NAMALWA (cell line): ENCODE measurements around the gene WNK2.
"Not testable (repeated sequence)": the region's sequence is repeated elsewhere in the genome, so short reads cannot be mapped to it uniquely, and the experiment has no call there.

Source experiments
- DNase-seq: peaks from one replicate; pipeline ENCODE4 v3.0.0-alpha.2; 2015; ENCODE audit warnings: low spot score

Gene WNK2

DNA sequence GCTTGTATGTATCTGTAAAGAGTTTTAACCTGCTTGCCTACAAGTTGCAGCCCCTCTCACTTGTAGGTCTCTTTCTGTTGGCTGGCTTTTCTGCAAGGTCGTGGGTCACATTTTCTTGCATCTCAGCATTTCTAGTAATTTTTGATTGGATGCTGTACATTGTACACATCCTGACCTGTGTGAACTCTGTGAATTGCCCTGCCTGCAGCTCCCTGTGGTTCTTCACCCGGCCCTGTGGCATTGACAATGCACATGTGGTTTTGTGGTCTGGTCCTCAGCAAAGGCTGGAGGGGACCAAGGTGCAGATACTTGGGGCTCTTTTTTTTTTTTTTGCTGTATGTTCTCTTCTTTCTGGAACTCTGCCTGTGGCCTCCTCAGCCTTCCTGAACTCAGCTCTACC is 53.6 kb downstream of the WNK2 start:
- no peak for DNase-seq

DNA sequence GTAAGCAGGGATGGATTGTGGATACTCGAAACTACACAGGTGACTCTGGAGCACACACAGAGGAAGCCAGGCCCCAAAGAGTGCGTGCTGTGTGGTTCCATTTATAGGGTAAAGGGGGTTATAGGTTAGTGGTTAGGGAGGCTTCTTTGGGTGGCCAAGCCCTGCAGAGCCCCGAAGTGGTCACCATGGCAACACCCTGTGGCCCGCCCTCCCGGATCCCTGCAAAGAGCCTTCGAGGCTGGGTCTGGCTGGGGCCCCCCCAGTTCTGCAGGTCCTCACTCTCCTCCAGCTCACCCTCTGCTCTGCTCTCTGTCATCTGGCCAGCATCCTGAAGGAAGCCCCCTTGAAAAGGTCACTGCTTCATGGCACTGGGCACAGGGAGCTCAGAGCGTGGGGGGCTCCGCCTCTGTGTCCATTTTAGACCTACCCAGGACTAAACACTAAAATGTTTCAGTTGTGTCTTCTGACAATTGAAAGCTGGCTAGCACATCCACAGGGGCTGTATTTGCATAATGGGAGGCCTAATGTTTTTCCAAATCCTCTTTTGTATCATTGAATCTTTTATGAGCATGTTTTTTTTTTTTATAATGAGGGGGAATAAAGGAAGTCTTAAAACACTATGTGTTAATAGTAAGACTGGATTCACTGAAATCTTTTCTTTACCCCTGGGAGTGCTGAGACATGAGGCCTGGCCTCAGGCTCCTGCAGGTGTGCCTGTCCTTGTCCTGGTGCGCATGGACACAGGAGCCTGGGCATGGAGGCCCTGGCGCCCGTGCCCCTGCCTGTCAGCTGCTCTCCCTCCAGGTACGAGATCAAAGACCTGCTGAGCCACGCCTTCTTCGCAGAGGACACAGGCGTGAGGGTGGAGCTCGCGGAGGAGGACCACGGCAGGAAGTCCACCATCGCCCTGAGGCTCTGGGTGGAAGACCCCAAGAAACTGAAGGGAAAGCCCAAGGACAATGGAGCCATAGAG is 55.3 kb downstream of the WNK2 start:
- no peak for DNase-seq

DNA sequence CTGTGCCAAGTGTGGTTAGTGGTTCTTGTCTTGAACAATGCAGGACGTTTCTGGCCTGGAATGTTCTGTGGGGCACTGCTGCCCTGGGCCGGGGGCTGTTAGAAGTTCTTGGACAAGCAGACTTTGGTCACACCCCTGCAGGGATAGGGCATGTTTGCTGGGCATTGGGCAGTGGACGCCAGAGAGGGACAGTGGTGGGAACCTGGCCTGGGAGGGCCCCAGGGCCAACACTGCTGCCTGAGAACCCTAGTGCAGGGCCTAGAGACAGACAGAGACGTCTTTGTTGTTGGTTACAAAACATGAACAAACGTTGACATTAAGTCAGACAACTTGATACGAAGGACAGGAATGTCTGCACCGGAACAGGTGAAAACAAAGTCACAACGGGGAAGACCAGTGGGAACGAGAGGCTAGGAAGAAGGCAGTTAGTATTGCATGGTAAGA is 57.0 kb downstream of the WNK2 start:
- DNase-seq = no peak

DNA sequence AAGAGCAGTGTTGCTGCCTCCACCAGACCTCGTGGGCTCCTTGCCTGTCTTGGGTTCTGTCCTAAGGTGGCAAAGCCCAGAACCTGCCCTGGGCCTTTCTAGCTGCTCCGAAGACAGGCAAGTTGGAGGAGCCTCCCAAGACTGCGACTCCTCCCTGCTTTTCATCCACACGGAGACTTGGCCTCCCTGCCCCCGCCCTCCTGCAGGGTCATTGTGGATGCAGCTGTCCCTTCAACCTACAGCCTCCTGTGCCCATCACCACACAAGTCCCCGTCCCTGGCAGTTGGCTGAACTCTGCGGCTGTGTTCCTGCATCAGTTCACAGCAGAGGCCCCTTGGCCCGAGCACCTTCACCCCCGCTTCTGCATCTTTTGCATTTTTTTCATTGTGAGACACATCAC is 59.2 kb downstream of the WNK2 start:
- DNase-seq = no peak

DNA sequence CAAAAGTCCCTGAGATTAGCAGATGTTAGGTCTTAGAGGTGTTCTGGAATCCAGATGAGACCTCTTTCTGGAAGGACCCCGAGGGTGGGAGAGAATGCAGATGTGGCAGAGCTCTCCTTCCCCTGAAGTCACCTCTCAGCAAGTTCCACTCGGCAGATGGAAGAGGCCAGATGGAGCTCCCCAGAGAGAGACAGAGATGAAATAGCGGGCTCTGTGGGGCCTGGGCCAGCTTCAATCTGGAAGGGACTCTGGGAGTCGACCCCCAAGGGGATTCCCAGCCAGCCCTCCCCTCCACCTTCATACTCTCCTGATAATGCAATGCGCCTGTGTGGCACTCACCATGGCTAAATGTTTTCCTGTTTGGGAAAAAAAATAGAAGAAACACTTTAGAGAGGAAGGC is 60.2 kb downstream of the WNK2 start:
- DNase-seq = no peak

DNA sequence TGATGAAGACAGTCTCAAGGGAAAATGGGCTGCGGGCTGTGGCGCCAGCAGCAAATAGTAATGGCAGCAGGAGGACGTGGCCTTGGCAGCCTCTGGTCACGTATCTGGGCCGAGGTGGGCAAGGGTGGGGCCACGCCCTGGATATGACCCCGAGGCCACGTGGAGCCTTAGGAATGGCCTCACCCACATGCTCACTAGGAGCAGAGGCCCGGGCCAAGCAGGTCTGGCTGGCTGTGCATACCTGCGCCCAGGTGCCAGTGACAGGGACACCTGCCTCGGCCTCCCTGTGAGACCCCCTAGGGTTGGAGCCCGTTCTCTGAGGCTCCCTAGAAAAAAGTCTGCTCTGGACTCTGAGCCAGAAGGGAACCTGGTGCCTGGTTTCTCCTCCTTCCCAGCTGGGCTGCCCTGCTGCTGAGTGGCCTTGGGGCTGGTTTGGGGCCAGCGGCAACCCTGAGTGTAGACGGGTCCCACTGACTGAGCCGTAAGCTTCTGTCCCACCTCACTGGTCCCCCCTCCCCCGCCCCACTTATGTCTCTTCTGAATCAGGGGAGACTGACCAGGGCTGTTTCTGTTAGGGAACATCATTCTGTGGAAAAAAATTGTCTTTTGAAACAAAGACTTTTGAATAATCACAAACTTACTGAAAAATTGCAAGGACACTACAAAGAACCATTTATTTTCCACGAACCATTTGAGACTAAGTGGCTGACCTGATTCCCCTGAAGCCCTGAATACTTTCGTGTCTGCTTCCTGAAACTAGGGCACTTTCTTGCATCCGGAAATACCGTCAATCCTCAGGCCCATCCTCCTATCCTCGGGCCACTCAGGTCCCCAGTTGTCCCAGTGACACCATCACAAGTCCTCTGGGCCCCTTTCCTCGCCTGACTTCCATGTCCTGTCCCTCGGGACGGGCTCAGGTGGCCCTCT is 60.8 kb downstream of the WNK2 start:
- no peak for DNase-seq

DNA sequence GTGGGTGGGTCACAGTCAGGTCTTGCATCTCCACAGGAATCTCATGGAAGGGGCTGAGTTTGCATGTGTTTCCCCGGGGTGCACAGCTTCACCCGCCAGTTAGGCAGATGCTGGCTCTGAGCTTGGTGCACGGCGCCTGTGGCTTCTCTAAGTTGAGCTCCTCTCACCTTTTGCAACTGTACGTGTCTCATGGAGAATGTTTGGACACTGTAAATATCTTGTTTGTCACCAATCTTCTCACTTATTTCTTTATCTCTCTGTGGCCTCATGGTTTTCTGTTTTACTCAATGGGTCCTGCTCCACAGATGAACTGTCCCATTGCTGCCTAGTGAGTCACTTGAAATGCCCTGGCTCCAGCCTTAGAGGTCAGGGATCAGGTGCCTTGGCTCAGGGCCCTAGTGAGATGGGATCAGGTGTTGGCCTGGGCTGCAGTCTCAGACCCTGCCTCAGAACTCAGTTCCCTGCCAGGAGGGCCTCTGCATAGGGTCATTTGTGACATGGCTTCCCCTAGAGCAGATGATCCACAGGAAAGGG is 61.6 kb downstream of the WNK2 start:
- DNase-seq = no peak

DNA sequence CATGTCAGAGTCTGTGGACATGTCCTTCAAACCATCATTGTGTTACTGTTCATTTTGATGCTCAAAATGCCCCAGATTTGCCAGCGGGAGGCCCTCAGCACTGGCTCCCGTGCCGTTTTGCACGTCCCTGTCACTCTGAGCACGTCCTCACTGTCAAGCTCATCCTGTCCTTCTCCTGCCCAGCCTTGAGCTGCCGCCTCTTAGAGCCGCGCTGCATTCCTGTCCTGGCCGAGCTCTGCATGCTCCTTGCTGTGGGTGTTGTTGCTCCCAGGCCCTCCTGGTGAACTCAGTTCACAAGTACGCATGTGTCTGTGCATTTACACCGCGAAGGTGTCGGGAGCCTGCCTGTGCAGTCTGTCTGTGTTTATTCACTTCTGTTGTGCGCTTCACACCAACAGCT is 62.2 kb downstream of the WNK2 start:
- DNase-seq = no peak

DNA sequence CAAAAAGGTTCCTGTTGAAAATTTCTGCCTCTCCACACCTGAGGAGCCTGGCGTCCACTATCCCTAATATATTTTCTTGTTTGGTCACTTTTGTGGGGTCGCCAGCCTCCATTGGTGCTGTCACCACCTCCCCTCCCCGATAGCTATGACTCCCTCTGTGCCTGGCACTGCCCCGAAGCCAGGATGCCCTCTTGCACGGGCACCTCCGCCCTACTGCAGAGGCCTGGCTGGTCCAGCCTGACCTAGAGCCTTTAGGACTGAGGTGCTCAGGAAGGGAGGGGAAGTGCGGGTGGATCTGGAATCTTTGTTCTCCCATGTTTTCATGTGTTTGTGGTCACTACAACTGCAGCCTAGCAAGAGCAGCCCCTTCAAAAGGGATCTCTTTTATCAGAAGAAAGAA is 62.6 kb downstream of the WNK2 start:
- no peak for DNase-seq

DNA sequence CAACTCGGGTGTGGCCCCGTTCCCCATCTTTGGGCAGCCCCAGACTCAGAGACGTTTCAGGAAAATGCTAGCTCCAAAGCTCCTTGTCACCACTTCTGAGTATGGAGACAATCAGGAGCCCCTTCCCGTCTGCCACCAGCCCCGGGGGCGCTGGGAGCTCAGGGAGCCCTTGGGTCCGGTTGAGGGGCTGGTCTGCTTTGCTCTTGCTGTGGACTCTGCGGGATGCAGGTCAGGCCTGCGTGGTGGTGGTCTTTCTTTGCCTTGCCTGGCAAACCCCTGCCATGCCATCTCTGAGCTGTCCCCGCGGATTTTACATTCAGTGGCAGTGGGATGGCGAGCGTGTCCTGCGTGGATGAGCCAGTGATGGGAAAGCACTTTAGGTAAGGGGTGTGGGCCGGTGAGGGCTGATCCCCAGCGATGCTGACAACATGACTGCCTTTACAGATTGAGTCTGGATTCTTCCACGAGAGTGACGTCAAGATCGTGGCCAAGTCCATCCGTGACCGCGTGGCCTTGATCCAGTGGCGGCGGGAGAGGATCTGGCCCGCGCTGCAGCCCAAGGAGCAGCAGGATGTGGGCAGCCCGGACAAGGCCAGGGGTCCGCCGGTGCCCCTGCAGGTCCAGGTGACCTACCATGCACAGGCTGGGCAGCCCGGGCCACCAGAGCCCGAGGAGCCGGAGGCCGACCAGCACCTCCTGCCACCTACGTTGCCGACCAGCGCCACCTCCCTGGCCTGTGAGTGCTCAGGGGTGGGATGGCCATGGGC is 63.3 kb downstream of the WNK2 start:
- DNase-seq = no peak

DNA sequence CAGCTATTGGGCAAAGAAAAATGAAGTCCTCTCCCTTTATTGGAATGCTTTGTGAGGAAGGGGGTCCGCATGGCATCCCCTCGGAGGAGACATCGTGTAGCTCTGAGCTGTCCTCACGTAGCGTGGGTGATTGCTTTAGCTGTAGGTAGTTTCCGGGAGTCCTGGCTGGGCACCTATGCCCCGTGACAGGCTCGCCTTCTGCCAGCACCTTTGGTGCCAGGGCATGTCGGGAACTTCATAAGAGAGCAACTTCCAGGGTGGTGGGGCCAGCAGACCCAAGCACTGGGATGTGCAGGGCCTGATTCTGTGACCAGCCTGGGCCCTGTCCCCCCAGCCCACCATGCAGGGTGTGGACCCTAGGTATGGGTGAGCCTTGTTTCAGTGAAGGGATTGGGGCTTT is 64.0 kb downstream of the WNK2 start:
- DNase-seq = no peak

DNA sequence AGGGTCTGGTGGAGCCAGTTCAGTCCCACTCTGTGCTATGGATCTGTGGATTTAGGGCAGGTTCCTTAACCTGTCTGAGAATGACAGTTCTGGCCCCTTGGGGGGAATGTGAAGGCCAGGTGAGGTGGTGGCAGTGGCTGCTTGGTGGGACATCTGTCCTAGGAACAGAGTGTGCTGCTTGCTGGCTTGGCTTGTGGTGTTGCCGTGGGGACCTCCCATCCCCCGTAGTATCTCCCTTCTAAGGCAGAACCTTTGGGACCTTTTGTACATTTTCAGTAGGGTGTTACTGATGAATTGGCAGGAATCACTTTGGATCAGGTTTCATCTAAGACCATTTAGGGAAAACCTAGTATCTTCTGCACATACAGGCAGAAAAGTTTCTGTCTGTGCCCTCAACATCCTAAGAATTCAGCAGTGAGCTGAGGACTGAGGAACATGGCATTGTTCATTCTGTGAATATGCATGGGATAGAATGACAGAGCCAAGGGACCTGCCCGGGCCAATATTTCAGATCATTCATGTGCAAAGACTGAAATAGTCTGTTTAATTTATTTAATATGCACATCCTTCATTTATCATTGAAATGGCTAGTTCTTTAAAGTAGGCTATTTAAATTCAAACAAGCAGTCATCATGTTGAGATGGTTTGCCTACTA is 64.6 kb downstream of the WNK2 start:
- no peak for DNase-seq

DNA sequence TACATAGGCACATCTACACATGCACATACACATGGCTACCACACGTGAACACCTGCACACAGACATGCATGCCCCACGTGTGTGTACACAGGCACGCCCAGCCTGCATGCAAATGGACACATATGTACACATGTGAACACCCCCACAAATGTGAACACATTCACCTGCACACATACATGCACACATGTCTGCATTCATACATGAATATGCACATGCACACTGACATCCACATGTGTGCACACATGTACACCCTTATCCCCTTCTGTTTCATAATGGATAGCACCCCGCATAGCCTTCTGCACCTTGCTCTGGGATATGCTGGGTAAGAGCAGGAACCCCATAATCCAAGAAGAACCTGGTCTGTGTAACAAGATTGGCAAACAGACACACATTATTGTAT is 66.2 kb downstream of the WNK2 start:
- DNase-seq = no peak

DNA sequence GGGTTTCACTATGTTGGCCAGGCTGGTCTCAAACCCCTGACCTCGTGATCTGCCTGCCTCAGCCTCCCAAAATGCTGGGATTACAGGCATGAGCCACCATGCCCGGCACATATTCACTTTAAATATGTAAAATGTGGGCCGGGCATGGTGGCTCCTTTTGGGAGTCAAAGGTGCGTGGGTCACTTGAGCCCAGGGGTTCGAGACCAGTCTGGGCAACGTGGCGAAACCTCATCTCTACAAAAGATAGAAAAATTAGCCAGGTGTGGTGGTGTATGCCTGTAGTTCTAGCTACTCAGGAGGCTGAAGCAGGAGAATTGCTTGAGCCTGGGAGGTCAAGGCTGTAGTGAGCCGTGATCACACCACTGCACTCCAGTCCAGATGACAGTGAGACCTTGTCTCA is 67.4 kb downstream of the WNK2 start:
- DNase-seq = not testable (repeated sequence)

DNA sequence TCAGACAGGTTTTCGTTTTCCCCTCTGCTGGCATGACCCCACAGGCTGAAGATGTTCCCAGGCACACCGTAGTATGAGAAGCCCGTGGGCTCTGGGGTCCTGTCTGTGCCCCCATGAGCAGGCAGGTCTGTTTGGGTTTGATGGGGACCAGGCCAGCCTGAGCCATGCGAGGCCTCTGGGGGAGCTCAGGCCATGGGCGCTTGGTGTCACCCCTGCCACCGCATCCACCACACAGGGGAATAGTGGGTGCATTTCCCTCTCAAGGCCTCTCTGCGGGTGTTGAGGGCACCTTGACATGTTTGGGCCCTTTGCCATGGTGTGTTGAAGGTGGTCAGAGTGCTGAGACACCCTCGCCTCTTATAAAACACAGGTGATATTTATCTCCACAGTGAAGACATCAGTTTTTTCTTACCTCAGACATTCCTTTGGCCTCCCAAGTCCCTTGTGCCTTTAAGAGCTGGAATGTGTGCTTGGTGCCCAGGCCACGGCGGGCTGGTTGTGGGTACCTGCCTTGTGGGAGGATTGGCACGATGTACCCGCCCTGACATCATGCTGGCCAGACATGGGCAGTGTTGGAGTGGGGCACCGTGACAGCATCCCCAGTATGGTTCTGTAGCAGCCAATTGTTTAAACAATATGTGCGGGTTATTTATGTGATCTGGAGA is 68.3 kb downstream of the WNK2 start:
- DNase-seq = no peak

DNA sequence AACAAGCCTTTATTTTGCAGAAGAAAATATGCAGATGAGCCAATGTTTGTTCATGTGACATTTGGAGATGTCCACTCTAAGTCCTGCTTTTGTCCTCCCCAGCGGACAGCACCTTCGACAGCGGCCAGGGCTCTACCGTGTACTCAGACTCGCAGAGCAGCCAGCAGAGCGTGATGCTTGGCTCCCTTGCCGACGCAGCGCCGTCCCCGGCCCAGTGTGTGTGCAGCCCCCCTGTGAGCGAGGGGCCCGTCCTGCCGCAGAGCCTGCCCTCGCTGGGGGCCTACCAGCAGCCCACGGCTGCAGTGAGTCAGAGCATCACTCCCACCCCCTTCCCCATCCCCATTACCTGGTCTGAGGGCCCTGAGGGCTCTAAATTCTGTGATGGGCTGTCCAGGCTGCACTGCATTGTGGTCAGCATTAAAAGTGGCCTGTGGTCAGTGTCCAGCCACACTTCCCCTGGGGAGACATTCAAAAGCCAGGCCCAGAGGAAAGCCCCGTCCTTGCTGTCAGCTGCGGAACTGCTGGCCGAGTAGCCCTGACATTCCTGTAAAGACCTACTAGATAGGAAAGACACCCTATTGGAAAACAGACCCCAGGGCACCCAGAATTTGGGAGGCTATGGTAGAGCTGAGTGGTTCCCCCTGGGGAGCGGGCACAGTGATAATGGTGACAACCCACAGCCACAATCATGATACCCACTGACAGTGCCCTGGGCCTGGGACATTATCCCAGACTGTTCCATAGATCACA is 69.0 kb downstream of the WNK2 start:
- DNase-seq = no peak

DNA sequence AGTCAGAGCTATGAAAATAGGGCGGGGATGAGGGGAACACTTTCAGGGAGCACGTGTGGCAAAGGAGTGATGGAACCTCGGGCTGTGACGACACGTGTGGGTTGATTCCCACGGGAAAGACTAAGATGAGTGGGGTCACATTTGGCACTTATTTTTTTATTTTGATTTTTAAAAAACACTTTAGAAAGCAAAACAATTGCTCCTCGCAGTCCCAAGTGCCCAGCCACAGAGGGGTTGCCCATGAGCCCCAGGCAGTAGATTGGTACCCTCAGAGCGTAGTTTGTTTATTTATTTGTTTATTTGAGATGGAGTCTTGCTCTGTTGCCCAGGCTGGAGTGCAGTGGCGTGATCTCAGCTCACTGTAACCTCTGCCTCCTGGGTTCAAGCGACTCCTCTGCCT is 69.7 kb downstream of the WNK2 start:
- no peak for DNase-seq

DNA sequence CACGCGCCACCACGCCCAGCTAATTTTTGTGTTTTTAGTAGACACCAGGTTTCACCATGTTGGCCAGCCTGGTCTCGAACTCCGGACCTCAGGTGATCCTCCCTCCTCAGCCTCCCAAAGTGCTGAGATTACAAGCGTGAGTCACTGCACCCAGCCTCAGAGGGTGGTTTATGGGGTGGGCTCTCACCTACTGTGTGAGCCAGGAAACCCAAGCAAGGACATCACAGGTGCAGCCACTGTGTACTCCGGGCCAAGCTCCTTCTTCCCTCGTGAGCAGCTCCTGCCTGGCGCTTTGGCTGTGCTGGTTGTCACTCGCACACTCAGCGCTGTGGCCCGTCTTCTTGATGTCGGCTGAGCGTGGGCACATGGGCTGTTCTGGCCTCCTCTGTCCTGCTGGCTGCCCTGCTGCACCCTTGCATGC is 70.1 kb downstream of the WNK2 start:
- no peak for DNase-seq

DNA sequence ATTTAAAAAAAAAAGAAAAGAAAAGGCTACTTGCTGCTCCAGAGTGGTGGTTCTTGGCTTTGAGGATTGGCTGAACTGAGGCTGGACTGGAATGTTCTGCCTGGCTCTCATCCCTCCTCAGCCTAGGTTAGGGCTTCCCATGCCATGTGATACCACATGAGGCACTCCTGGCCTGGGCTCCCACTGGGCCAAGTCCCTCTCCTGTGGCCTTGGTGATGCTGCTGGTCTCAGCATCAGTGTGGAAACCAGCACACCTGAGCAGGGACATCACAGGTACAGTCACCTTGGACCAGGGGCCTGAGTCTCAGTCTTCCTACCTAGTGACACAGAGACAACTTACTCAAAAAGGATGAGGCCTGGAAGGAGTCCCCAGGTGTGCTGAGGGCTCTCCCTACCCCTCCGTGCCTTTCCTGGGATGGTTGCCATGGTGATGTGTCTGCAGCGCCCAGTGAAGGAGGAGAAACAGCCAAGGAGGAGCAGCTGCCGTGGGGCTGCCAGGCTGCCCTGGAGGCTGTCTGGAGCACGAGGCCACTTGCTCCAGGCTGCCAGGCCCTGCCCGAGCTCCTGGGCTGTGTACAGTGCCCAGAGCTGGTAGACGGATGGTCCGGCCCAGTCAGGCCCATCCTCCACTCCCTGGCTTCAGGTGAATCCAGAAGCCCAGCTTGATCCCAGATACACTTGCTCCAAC is 71.0 kb downstream of the WNK2 start:
- DNase-seq = no peak
